COLO829 (cell line): ENCODE results near the gene CD99.
"Not testable (repeated sequence)": the region's sequence is repeated elsewhere in the genome, so short reads cannot be mapped to it uniquely, and the experiment has no call there.

Experiments used
- DNase-seq: peaks from one replicate; pipeline ENCODE4 v3.0.0; 2012; ENCODE audit warnings: low spot score

The CD99 gene

DNA sequence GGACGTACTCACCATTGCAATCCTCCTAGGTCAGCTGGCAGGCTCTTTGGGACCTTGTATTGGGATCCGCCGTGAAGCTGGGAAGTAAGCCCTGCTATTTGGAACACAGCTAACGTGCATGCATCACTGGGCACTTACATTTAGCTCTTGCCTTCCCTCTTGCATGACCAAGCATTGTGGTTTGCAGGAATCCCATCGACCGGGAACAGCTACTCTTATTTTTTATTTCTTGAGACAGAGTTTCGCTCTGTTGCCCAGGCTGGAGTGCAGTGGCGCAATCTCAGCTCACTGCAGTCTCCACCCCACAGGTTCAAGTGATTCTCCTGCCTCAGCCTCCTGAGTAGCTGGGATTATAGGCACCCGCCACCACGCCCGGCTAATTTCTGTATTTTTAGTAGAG lies 36.2 kb downstream of the CD99 start:
- not testable (repeated sequence) for DNase-seq

DNA sequence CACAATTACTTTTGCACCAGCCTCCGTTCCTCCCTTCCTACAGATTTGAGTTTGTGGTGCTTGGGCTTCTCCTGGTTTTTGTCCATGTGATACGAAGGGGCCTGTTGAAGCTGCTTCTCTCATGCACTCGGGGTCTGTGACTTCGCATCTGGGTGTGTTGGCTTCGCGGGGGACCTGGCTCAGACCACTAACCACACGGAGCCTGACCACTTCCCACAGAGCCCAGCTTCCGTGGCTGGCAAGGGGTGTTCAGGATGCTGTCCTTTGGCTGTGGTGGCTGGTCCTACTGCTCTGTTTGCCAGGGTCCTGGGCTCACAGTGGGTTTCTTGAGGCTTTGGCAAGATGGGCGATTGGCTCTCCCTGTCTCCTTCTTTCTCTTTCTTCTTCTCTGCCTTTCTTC lies 41.0 kb downstream of the CD99 start:
- no peak for DNase-seq

DNA sequence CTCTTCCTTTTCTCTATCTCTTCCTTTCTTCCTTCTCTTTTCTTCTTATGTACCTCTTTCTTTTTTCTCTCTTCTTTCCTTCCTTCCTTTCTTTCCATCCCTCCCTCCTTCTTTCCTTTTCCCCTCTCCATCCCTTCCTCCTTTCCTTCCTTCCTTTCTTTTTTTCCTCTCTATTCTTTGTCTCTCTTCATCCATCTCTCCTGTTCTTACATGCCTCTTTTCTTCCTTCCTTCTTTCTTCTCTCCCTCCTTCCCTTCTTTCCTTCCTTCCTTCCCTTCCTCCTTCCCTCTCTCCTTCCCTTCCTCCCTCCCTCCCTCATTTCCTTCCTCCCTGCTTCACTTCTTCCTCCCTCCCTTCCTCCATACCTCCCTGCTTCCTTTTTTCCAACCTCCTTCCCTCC lies 41.6 kb downstream of the CD99 start:
- no peak for DNase-seq

DNA sequence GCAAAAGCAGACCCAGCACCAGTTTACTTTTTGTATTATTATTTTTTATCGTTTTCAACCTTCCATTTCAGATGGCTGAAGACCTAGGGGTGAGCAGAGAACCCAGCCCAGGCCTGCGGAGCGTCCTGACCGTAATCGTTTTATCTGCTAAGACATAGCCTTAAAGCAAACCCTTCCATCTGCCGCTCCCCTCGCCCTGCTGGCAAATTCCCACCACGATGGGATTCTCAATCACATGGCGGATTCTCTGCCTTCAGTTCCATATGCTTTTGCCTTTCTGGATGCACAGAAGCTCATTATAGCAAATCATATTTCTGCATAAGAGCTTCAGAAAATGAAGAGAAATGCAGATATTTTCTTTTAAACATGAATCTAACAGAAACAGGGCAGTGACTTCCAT lies 42.2 kb downstream of the CD99 start:
- DNase-seq = no peak

DNA sequence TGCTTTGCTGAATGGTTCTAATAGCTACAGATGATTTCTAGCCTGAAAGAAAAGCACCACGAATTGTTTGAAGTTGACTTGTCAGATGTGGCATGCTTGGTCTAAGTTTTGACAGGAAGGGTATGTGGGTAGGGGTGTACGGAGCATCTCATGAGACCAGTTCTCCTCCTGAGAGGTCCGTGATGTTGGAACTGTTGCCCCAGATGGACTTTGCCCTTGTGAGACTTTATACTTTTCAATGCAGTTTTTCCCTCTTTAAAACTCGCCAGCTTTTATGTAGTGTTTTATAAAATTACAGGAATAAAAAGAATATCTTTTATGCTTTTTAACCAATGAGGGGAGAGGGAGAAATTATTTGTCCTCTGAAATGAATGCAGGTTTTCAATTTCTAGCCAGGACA lies 44.2 kb downstream of the CD99 start:
- DNase-seq = no peak

DNA sequence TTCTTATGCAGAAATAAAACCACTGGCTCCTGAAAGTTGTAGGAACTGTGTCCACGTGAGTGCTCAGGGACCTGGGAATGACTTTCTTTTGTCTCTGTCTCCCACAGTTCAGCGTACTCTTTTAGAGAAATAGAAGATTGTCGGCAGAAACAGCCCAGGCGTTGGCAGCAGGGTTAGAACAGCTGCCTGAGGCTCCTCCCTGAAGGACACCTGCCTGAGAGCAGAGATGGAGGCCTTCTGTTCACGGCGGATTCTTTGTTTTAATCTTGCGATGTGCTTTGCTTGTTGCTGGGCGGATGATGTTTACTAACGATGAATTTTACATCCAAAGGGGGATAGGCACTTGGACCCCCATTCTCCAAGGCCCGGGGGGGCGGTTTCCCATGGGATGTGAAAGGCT lies 49.6 kb downstream of the CD99 start:
- DNase-seq = no peak

DNA sequence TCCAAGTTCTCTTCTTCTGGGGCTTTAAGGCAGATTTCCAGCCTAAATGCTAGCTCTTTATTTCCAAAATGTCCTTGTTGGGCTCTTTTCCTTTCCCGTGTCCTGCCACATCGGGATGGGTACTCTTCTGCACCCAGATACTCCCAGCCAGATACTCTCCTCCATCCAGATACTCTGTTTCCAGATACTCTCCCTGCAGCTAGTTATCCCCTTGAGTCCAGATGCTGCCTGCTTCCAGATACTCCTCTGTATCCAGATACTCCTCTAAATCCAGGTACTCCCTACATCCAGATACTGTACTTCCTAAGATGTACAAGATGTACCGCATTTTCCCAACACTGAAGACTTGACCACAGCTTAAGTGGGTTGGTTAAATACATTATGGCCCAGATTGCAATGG lies 50.3 kb downstream of the CD99 start:
- DNase-seq = no peak

DNA sequence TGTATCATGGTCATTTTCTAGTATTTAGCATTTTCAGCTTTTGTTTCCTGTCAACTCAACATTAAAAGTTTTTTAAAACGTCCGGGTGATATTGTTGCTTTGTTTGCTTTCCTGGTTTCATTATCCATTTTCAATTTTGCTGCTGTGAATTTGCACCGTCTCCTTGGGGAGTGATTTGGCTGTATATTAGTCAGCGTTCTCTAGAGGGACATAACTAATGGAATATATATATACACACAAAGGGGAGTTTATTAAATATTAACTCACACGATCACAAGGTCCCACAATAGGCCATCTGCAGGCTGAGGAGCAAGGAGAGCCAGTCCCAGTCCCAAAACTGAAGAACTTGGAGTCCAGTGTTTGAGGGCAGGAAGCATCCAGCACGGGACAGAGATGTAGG lies 55.2 kb downstream of the CD99 start:
- DNase-seq = not testable (repeated sequence)

DNA sequence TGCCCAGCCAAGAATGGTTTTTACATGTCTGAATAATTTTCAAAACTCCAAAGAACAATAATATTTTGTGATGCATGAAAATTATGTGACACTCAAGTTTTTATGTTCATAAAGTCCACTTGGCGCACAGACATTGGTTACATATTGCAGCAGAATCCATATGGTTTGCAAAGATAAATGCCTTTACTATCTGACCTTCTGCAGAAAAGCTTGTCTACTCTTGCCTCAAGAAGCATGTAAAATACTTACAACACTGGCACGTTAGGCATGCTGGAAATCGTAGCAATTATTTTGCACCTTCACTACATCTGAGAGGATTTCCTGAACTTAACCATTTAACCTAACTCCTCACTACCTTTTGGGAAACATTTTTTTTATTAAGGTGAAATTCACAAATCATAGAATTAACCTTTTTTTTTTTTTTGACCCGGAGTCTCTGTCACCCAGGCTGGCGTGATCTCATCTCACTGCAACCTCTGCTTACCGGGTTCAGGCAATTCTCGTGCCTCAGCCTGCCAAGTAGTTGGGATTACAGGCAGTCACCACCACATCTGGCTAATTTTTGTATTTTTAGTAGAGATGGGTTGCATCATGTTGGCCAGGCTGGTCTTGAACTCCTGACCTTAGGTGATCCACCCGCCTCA lies 57.2 kb downstream of the CD99 start:
- no peak for DNase-seq

DNA sequence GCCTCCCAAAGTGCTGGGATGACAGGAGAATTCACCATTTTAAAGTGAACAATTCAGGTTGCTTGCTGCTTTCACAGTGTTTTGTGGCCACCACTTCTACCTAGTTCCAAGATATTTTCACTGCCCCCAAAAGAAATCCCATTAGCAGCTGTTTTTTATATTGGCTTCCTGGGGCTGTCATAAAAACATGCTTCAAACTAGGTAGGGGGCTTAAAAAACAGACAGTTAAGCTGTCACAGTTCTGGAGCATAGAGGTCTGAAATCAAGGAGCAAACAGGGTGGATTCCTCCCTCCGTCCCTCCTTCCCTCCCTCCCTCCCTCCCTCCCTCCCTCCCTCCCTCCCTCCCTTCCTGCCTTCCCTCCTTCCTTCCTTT lies 57.7 kb downstream of the CD99 start:
- DNase-seq = no peak

DNA sequence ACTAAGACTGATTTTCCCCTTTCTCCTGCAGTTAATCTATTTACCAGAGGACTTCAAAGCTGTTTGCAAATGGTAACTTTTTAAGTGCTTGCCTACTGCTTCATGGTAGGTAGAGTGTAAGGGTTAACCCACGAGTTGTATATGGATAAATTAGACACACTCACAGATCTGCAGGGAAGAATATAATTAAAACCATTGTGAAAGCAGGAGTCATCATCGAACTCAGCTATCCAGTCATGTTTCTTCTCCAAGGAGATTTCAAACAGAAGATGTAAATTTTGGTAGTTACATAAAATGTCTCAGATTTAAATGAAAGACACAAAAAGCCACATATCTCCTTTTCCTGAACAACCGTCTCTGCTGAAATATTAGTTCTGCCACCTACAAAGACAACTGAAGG lies 60.2 kb downstream of the CD99 start:
- DNase-seq = no peak

DNA sequence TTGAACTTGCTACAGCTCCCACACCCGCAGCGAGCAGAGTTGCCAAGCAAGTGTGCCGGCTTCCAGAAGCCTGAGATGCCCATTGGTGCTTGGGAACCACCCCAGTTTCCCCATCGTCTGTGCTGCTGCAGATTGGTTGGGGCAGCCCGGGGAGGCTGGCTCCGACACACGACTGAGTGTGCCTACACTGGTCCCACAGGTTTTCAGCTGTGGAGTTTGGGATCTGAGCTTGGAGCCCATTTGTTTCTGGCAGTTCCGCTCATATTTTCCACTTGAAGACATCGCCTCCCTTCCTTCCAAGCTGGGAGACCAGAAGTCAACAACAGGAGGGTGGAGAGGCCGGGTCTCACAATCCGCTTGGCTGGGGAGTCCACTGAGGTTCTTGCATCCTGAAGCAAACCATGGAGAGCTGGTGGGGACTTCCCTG lies 60.8 kb downstream of the CD99 start, which contains the start of gene XG:
XG (plus strand) TSS at position 167 of the 427 bp plus-strand sequence; CDS start at position 402, 235 bp downstream.
- not testable (repeated sequence) for DNase-seq

DNA sequence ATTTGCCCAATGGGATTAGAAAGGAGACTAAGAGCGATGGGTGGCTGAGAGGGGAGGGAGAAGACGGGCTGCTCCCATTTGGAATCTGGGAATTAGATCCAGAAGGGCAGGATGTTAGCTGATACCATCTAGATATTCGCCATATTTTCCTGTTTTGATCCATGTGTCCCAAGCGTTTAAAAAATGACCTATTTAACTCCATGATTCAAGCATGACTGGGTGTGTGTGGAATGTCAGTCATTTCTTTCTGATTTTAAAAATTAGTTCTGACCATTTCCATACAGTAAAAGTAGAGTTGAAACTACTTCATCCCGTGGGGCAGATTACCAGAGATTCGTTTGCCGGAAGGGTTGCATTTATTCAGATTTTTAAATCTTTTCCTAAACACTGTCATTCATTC lies 61.3 kb downstream of the CD99 start:
- not testable (repeated sequence) for DNase-seq

DNA sequence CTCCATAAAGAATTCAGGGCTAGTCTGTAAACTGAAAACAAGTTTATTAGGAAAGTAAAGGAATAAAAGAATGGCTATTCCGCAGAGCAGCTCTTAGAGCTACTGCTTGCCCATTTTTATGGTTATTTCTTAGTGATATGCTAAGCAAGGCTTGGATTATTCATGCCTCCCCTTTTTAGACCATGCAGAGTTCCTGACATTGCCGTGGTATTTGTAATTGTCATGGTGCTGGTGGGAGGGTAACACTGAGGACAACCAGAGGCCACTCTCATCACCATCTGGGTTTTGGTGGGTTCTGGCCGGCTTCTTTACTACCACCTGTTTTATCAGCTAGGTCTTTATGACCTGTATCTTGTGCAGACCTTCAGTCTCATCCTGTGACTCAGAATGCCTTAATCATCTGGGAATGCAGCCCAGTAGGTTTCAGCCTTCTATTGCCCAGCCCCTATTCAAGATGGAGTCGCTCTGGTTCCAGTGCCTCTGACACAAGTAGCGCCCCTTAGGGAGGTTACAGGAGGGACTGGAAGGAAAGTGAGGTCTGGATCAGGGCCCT lies 64.1 kb downstream of the CD99 start:
- not testable (repeated sequence) for DNase-seq

DNA sequence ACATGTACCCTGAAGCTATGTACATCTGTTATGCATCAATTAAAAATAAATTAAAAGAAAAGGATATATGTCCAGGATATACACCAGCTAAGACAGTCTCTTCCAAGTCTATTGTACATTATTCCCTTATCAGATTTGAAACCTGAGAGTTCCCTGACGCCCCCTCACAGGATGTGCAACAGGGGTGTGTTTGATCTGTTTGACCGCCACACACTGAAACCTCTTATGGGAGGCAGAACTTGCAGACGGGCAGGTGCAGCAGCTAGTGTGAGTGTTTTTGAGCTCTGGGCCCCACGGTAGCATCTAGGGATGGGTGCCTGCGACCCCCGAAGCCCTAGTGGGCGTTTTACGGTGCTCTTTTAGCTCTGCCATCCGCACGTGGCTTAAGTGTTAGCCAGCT lies 65.5 kb downstream of the CD99 start:
- no peak for DNase-seq

DNA sequence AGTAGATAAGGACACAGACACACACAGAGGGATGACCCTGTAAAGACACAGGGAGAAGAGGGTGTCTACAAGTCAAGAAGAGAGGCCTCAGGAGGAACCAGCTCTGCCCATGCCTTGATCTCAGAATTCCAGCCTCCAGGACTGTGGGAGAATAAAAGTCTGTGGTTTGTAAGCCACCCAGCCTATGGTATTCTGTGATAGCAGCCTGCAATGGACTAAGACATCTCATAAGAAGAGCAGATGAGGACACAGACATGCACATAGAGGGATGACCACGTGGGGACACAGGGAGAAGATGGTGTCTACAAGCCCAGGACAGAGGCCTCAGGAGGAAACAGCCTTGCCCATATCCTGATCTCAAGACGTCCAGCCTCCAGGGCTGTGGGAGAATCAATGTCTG lies 70.2 kb downstream of the CD99 start:
- no peak for DNase-seq

DNA sequence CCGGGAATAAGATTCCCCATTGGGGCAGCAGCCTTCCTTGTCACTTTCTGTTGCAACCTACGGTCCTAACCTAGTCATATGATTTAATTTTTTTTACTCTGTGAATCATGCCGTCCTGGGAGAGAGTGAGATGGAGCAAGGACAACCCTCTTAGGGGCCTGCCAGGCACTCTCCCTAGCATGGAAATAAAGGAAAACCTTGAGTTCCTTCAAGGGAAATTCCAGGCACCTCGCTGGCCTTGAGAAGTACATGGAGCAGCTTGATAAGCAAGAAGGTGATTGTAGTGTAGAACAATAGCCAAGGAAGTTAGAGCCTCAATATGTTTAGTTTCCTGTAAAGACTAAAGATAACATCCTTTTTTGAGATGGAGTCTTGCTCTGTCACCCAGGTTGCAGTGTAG lies 71.6 kb downstream of the CD99 start:
- DNase-seq = not testable (repeated sequence)

DNA sequence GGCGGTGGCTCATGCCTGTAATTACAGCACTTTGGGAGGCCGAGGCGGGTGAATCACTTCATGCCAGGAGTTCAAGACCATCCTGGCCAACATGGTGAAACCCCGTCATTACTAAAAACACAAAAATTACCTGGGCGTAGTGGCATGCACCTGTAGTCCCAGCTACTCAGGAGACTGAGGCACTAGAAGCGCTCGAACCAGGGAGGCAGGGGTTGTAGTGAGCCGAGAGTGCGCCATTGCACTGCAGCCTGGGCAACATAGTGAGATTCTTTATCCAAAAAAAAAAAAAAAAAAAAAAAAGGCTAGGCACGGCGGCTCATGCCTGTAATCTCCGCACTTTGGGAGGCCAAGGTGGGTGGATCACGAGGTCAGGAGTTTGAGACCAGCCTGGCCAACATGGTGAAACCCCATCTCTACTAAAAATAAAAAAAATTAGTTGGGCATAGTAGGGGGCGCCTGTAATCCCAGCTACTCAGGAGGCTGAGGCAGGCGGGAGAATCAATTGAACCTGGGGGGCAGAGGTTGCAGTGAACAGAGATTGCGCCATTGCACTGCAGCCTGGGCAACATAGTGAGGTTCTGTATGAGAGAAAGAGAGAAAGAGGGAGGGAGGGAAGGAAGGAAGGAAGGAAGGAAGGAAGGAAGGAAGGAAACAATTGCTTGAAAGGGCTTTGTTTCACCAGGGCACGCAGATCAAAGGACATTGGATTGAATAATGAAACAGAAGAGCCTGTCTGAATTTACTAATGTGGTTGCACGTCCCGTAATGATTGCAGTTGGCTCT lies 73.9 kb downstream of the CD99 start:
- DNase-seq = not testable (repeated sequence)

DNA sequence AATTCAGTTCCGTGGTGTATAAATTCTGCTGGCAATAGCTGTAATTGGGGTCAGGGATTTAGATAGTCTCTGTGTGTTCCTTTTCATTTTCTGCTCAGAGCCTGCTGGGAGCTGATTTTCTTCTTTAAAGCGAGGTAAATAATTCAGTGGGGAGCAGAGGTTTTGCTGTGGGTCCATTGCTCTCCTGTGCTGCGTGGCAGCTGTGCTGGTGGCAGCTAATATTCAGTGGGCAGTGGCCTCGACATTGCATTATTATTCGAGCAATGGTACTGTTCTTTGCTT lies 74.4 kb downstream of the CD99 start:
- DNase-seq = no peak

DNA sequence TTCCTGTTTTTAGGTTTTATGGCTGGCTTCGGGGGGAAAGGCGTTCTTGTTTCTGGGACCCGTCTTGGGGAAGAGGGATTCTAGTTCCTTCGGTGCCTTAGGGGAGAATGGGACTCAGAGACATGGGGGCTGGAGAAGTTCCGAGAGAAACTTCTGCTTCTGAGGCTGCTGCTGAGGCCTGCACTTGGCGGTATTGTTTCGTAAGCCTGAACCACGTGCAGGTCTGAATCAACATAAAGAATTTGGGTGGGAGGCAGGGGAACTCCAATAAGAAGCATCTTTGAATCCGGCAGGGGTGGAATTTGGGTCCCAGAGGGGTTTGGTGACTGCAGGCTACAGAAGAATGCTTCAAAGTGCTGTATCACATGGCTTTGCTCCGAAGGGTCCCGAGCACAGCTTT lies 75.8 kb downstream of the CD99 start:
- no peak for DNase-seq

DNA sequence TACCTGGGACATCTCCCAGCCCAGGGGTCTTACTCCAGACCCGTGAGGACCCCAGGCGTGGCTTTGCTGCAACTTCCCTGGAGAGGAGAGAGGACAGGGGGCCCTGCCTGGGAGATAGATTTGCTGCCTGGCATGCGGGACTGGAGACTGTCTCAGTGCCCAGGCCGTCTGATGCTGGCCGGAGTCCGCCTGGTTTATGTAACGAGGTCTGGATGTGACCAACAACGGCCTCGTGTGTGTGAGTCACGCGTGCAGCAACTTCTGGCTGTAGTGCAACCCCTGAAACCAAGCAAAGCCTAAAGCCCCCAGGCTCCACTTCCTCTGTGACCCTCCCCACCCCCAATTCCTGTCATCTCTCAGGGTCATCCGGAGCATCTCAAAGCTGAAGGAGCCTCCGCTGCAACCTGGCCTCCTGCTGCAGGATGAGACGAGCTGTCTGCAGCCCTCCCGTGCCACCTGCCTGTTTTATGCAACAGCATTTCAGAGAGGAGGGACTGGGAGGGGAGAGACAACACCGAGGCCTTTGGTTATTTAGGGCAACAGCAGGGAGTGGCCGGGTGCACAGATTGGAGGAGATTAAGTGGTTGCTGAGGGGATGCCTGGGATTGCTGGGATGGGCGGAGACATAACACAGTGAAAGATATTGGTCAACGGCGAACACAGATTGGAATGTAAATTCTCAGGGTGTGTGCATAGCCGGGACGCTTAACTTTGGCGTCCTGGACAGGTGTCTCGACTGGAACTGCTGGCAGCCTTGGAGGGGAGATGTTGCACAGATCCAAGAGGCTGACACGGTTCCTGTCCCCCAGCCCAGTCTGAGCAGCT lies 76.7 kb downstream of the CD99 start:
- DNase-seq = no peak

DNA sequence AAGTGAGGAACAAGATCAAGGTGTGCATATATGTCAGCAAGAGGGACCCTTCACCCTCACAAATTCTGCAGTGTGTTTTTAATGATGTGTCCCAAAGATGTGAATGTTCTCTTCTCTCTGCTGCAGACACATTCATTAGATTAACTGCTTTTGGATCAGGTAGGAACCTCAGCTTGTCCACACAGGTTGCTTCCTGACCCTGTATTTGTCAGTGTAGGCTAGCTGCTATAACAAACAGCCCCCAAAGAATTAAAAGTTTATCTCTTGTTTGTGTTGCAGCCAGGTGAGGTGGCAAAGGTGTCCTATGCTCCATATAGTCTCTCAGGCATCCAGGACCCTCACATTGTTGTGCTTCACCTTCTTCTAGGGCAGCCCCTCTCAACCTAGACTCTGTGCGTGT lies 78.5 kb downstream of the CD99 start:
- DNase-seq = no peak
